Gastroesophageal sphincter (tissue), 3 donors: Measurements from ENCODE around the gene HACD2.

ENCODE experiments used
- POLR2A ChIP-seq, 2 donors: fragments of 450-650 bp; IDR thresholded peaks; one replicate each; pipeline ENCODE4 v1.6.1; 2017; ENCODE audit warnings: antibody characterized with exemption in 2 of 2, mild to moderate bottlenecking in 2 of 2, moderate library complexity in 1 of 2
- TF ChIP-seq, protein P1 (sequence below), 4 experiments: fragments of 200-600 bp in 2 of 4; fragments of 450-650 bp in 2 of 4; sonication (generic) in 1 of 4; IDR thresholded peaks; one replicate each; pipeline ENCODE4 v1.5.1; 2017 to 2019; ENCODE audit warnings: antibody characterized with exemption in 4 of 4, mild to moderate bottlenecking in 2 of 4, moderate library complexity in 2 of 4

DNA sequence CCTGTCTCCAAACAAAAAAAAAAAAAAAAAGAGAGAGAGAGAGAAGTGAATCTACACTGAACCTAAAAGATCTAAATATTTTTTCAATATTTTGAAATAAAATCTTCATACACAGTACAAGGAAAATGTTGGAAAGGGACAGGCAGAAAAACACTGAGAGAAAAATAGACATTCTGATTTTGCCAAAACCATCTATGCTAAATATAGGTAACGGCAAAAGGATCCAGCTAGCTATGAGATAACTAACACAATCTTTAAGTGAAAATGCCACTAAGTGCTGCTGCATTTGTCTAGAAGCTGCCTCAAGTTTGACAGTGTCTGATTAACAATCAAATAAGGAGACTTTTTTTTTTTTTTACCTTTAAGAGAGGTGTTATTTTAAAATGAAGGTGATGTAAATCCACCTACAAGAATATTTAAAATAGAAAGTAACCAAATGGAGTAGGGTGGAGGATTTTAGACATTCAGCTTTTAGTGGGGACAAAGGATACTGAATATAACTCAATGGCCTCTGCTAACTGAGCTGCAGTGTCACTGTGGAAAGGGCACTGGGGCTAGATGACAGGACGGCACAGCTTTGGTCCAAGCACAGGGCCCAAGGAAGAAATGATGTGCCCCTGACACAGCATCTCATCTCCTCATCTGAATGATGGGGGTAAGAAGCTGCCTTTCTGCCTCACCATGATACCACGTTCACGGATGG lies 62.4 kb downstream of the HACD2 start:
- TF ChIP-seq POLR2A (IDR thresholded peaks at IDR 0.05): no peak
- TF ChIP-seq, protein P1, sequence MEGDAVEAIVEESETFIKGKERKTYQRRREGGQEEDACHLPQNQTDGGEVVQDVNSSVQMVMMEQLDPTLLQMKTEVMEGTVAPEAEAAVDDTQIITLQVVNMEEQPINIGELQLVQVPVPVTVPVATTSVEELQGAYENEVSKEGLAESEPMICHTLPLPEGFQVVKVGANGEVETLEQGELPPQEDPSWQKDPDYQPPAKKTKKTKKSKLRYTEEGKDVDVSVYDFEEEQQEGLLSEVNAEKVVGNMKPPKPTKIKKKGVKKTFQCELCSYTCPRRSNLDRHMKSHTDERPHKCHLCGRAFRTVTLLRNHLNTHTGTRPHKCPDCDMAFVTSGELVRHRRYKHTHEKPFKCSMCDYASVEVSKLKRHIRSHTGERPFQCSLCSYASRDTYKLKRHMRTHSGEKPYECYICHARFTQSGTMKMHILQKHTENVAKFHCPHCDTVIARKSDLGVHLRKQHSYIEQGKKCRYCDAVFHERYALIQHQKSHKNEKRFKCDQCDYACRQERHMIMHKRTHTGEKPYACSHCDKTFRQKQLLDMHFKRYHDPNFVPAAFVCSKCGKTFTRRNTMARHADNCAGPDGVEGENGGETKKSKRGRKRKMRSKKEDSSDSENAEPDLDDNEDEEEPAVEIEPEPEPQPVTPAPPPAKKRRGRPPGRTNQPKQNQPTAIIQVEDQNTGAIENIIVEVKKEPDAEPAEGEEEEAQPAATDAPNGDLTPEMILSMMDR (IDR thresholded peaks at IDR 0.05): no peak
